OCI-LY1 (cell line): ENCODE data around the gene PRKG1.

ENCODE experiments used
- H2AFZ ChIP-seq: fragments of 200-600 bp; sonication (generic), shearing (Covaris generic); 2 replicates; pipeline ENCODE4 v1.6.0; 2014; ENCODE audit warnings: antibody characterized with exemption, mild to moderate bottlenecking, low read length
- H3F3A ChIP-seq: fragments of 200-600 bp; sonication (generic), shearing (Covaris generic); 2 replicates; pipeline ENCODE4 v1.6.0; 2014; ENCODE audit warnings: mild to moderate bottlenecking, antibody characterized with exemption, low read length, moderate library complexity; ENCODE audit not compliant: insufficient read depth
- H3K27ac ChIP-seq: fragments of 200-600 bp; sonication (generic); 2 replicates; pipeline ENCODE4 v1.5.1; 2014; ENCODE audit warnings: low read length, mixed run types, mild to moderate bottlenecking, low read depth; ENCODE audit not compliant: poor library complexity, severe bottlenecking
- H3K27me3 ChIP-seq: fragments of 200-600 bp; sonication (generic); 2 replicates; pipeline ENCODE4 v1.6.0; 2014; ENCODE audit warnings: antibody characterized with exemption, mild to moderate bottlenecking, low read length, moderate library complexity; ENCODE audit not compliant: insufficient read depth
- H3K36me3 ChIP-seq: fragments of 200-600 bp; sonication (generic); 2 replicates; pipeline ENCODE4 v1.6.1; 2014; ENCODE audit warnings: mild to moderate bottlenecking, antibody characterized with exemption, low read length, moderate library complexity, mixed read lengths; ENCODE audit not compliant: insufficient read depth
- H3K4me1 ChIP-seq: fragments of 200-600 bp; sonication (generic); 2 replicates; pipeline ENCODE4 v1.5.1; 2014; ENCODE audit warnings: mild to moderate bottlenecking, low read length, moderate library complexity; ENCODE audit not compliant: insufficient read depth, severe bottlenecking
- H3K4me2 ChIP-seq: fragments of 200-600 bp; sonication (generic), shearing (Covaris generic); 2 replicates; pipeline ENCODE4 v1.6.1; 2014; ENCODE audit warnings: low read length
- H3K4me3 ChIP-seq: fragments of 200-600 bp; sonication (generic); 2 replicates; pipeline ENCODE4 v1.5.1; 2014; ENCODE audit warnings: low read length, low read depth, mild to moderate bottlenecking, mixed read lengths; ENCODE audit not compliant: poor library complexity, severe bottlenecking
- H3K79me2 ChIP-seq: fragments of 200-600 bp; shearing (Covaris generic); 2 replicates; pipeline ENCODE4 v1.6.1; 2016; ENCODE audit warnings: mixed run types, low read length, mixed read lengths; ENCODE audit not compliant: insufficient read depth
- H3K9ac ChIP-seq: fragments of 200-600 bp; sonication (generic), shearing (Covaris generic); 2 replicates; pipeline ENCODE4 v1.6.1; 2014; ENCODE audit warnings: mild to moderate bottlenecking, low read length, mixed read lengths
- H3K9me2 ChIP-seq: fragments of 200-600 bp; sonication (generic), shearing (Covaris generic); 2 replicates; pipeline ENCODE4 v1.6.1; 2014; ENCODE audit warnings: low read depth, mild to moderate bottlenecking, low read length, mixed read lengths
- H3K9me3 ChIP-seq: fragments of 200-600 bp; shearing (Covaris generic); 2 replicates; pipeline ENCODE4 v1.6.1; 2014; ENCODE audit warnings: low read length, mixed read lengths
- H4K20me1 ChIP-seq: fragments of 200-600 bp; sonication (generic), shearing (Covaris generic); 2 replicates; pipeline ENCODE4 v1.6.0; 2016; ENCODE audit warnings: mild to moderate bottlenecking, low read length; ENCODE audit not compliant: insufficient read depth
- CTCF ChIP-seq: fragments of 200-600 bp; sonication (generic), shearing (Covaris generic); IDR thresholded peaks from 2 replicates; pipeline ENCODE4 v1.5.1; 2017; ENCODE audit warnings: mild to moderate bottlenecking, antibody characterized with exemption, low read length, moderate library complexity, mixed read lengths
- EZH2 ChIP-seq: fragments of 200-600 bp; sonication (generic), shearing (Covaris generic); IDR thresholded peaks from 2 replicates; pipeline ENCODE4 v1.8.0; 2017; ENCODE audit warnings: borderline replicate concordance, mixed run types, mild to moderate bottlenecking, antibody characterized with exemption, low read length, moderate library complexity, mixed read lengths

Gene PRKG1

GRCh38 chr10:51288511-51288910 lies 214.2 kb downstream of the PRKG1 start:
- Histone ChIP-seq H3K9me2 (no peaks in the 10 kb centered on the region), H3K79me2 (no peaks in the 10 kb centered on the region), H3K36me3 (no peaks in the 10 kb centered on the region), H3F3A (no peaks in the 10 kb centered on the region), H4K20me1 (no peaks in the 10 kb centered on the region), H3K4me1 (no peaks in the 10 kb centered on the region), H3K27me3 (no peaks in the 10 kb centered on the region), H2AFZ (no peak overlapping the region), H3K4me3 (no peak overlapping the region), H3K4me2 (no peak overlapping the region), H3K9me3 (no peaks in the 10 kb centered on the region), H3K27ac (no peak overlapping the region), H3K9ac (no peak overlapping the region)
- TF ChIP-seq EZH2 (no peak), CTCF (no peak)

GRCh38 chr10:51289519-51289918 lies 215.2 kb downstream of the PRKG1 start:
- no peaks in the 10 kb centered on the region for H3K79me2 ChIP-seq
- H3K9me2 ChIP-seq = no peaks in the 10 kb centered on the region
- no peak overlapping the region for H3K9ac ChIP-seq
- no peaks in the 10 kb centered on the region for H3K36me3 ChIP-seq
- H3K4me1 ChIP-seq = no peaks in the 10 kb centered on the region
- H3K9me3 ChIP-seq = no peaks in the 10 kb centered on the region
- no peak overlapping the region for H2AFZ ChIP-seq
- H3F3A ChIP-seq = no peaks in the 10 kb centered on the region
- no peak overlapping the region for H3K27ac ChIP-seq
- H3K27me3 ChIP-seq = no peaks in the 10 kb centered on the region
- no peak overlapping the region for H3K4me2 ChIP-seq
- TF ChIP-seq EZH2 (no peak), CTCF (no peak)
- H3K4me3 ChIP-seq = no peak overlapping the region
- H4K20me1 ChIP-seq = no peaks in the 10 kb centered on the region

GRCh38 chr10:51291961-51292360 lies 217.7 kb downstream of the PRKG1 start:
- Histone ChIP-seq H3K27ac (no peak overlapping the region), H3K79me2 (no peaks in the 10 kb centered on the region), H4K20me1 (no peaks in the 10 kb centered on the region), H3F3A (no peaks in the 10 kb centered on the region), H3K4me3 (no peak overlapping the region), H3K9me3 (no peaks in the 10 kb centered on the region), H3K9ac (no peak overlapping the region), H3K9me2 (no peaks in the 10 kb centered on the region), H3K36me3 (no peaks in the 10 kb centered on the region), H3K4me1 (no peaks in the 10 kb centered on the region), H2AFZ (no peak overlapping the region), H3K27me3 (no peaks in the 10 kb centered on the region), H3K4me2 (no peak overlapping the region)
- no peak for TF ChIP-seq EZH2
- no peak for TF ChIP-seq CTCF
